GM23338 (cell line): ENCODE results near the gene MCU. TPM values are rescaled to one million over a fixed set of nuclear protein-coding genes. Genes with fewer than 3 reads are reported as not detected.
"Not testable (repeated sequence)": the region's sequence is repeated elsewhere in the genome, so short reads cannot be mapped to it uniquely, and the experiment has no call there.

Experiments
- ATAC-seq: fragments of 200-7000 bp; cut with Tn5 transposase; 3 replicates; pipeline ENCODE4 v1.9.1; 2020
- DNase-seq: peaks from one replicate; pipeline ENCODE4 v3.0.0-alpha.2; 2015; ENCODE audit warnings: low spot score
- H2AFZ ChIP-seq: fragments of 200-600 bp; sonication (generic); 2 replicates; pipeline ENCODE4 v1.8.0; 2016; ENCODE audit warnings: antibody characterized with exemption, mild to moderate bottlenecking, moderate library complexity
- H3F3A ChIP-seq: fragments of 200-600 bp; sonication (generic); replicated peaks from 2 replicates; pipeline ENCODE4 v1.8.0; 2017; ENCODE audit warnings: antibody characterized with exemption, mixed run types, low read depth
- H3K27ac ChIP-seq: fragments of 200-600 bp; sonication (generic); 2 replicates; pipeline ENCODE4 v1.6.1; 2016; ENCODE audit warnings: low read depth
- H3K27me3 ChIP-seq: fragments of 200-600 bp; sonication (generic); 2 replicates; pipeline ENCODE4 v1.8.0; 2016; ENCODE audit warnings: mild to moderate bottlenecking, mixed run types, moderate library complexity; ENCODE audit not compliant: insufficient read depth
- H3K36me3 ChIP-seq: fragments of 200-600 bp; sonication (generic); 2 replicates; pipeline ENCODE4 v1.8.0; 2016; ENCODE audit warnings: mild to moderate bottlenecking; ENCODE audit not compliant: insufficient read depth
- H3K4me1 ChIP-seq: fragments of 200-600 bp; sonication (generic); 2 replicates; pipeline ENCODE4 v1.8.0; 2016; ENCODE audit warnings: mild to moderate bottlenecking, moderate library complexity; ENCODE audit not compliant: insufficient read depth
- H3K4me2 ChIP-seq: fragments of 200-600 bp; sonication (generic); 2 replicates; pipeline ENCODE4 v1.7.1; 2017; ENCODE audit warnings: mixed run types
- H3K4me3 ChIP-seq: fragments of 200-600 bp; sonication (generic); 2 replicates; pipeline ENCODE4 v1.6.1; 2016; ENCODE audit warnings: mixed run types
- H3K79me2 ChIP-seq: fragments of 200-600 bp; sonication (generic); replicated peaks from 2 replicates; pipeline ENCODE4 v1.8.0; 2017; ENCODE audit warnings: mild to moderate bottlenecking; ENCODE audit not compliant: insufficient read depth
- H3K9me2 ChIP-seq: fragments of 200-600 bp; sonication (generic); 2 replicates; pipeline ENCODE4 v1.8.0; 2017; ENCODE audit not compliant: insufficient read depth
- H4K20me1 ChIP-seq: fragments of 200-600 bp; sonication (generic); replicated peaks from 2 replicates; pipeline ENCODE4 v1.8.0; 2017; ENCODE audit warnings: mild to moderate bottlenecking; ENCODE audit not compliant: insufficient read depth
- H3K27ac Mint-ChIP-seq: 2 replicates; pipeline ENCODE4 v1.8.0; 2020; ENCODE audit warnings: inconsistent platforms, mild to moderate bottlenecking, moderate library complexity, mixed read lengths
- H3K27me3 Mint-ChIP-seq: 3 replicates; pipeline ENCODE4 v1.8.0; 2022; ENCODE audit warnings: low read depth, mild to moderate bottlenecking, moderate library complexity, mixed read lengths, inconsistent platforms; ENCODE audit not compliant: insufficient read depth, poor library complexity
- H3K36me3 Mint-ChIP-seq: 3 replicates; pipeline ENCODE4 v1.8.0; 2021; ENCODE audit warnings: low read depth, mild to moderate bottlenecking, inconsistent platforms, moderate library complexity, mixed read lengths
- H3K4me1 Mint-ChIP-seq: 3 replicates; pipeline ENCODE4 v1.8.0; 2020; ENCODE audit warnings: mild to moderate bottlenecking, inconsistent platforms, mixed read lengths
- H3K4me3 Mint-ChIP-seq: 3 replicates; pipeline ENCODE4 v1.8.0; 2021; ENCODE audit warnings: moderate library complexity, mild to moderate bottlenecking, inconsistent platforms, mixed read lengths
- H3K9me3 Mint-ChIP-seq: 3 replicates; pipeline ENCODE4 v1.8.0; 2020; ENCODE audit warnings: moderate library complexity, mild to moderate bottlenecking, inconsistent platforms, mixed read lengths
- CREB1 ChIP-seq: fragments of 250-450 bp; sonication (Bioruptor Pico); IDR thresholded peaks from 2 replicates; pipeline ENCODE4 v1.5.0; 2020; ENCODE audit warnings: low read depth, mild to moderate bottlenecking, moderate library complexity
- JUNB ChIP-seq: IDR thresholded peaks from one replicate; pipeline ENCODE4 v1.6.1; 2016; ENCODE audit warnings: antibody characterized with exemption; ENCODE audit not compliant: unreplicated experiment
- NANOG ChIP-seq: IDR thresholded peaks from 2 replicates; pipeline ENCODE4 v1.6.1; 2016; ENCODE audit warnings: antibody characterized with exemption, borderline replicate concordance
- REST ChIP-seq: IDR thresholded peaks from one replicate; pipeline ENCODE4 v1.6.1; 2018; ENCODE audit warnings: antibody characterized with exemption; ENCODE audit not compliant: unreplicated experiment
- ZNF114 ChIP-seq: fragments of 250-450 bp; sonication (Bioruptor Pico); IDR thresholded peaks from 2 replicates; pipeline ENCODE4 v1.5.0; 2020; ENCODE audit warnings: mild to moderate bottlenecking, moderate library complexity
- ZNF331 ChIP-seq: fragments of 250-450 bp; sonication (Bioruptor Pico); IDR thresholded peaks from 2 replicates; pipeline ENCODE4 v1.5.0; 2020; ENCODE audit warnings: low read depth, mild to moderate bottlenecking, moderate library complexity
- polyA plus RNA-seq: library from polyadenylated mRNA; unstranded; fragments of >200 nt; fragmentation: Nextera tagmentation; extraction: Ambion mirVana; gene quantifications from 2 replicates; pipeline ENCODE4 v1.2.1, GENCODE V29; 2016
- total RNA-seq: library from RNA; depleted of rRNA; stranded (reverse); fragments of >200 nt; shearing (Covaris generic); gene quantifications from 2 replicates; pipeline ENCODE4 v1.2.3, GENCODE V29; 2014
- TF ChIP-seq, protein P1 (sequence below): IDR thresholded peaks from 2 replicates; pipeline ENCODE4 v1.6.1; 2016; ENCODE audit warnings: antibody characterized with exemption

The MCU gene
- total and polyA plus RNA-seq, 2 experiments from 2014 or later, result 41.8 to 68.2 TPM

DNA sequence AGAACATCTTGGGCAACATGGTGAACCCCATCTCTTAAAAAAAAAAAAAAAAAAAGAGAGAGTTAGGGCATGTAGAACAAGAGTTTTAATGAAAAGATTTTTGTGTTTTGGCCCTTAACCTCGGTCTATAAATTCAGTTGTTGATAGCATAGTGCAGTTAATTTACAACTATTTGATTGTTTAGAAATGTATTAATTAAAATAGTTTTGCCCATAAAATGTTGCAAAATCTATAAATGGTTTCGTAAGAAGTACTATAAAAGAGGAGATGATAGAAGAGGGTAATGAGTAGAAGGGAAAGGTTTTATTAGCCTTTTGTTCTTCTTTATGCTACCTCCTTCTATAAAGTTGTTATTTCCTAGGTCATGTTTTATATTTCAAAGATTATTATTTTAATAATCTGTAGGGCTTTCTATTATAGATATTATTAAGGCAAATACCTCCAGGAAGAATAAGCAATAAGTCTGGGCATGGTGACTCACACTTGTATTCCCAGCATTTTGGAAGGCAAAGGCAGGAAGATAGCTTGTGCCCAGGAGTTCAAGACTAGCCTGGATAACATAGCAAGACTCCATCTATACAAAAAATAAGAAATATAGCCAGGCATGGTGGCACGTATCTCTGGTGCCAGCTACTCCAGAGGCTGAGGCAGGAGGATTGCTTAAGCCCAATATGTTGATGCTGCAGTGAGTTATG is 73.3 kb downstream of the MCU start (continued):
- TF ChIP-seq JUNB (no peak), NANOG (no peak), CREB1 (no peak), ZNF114 (no peak), ZNF331 (no peak), REST (no peak)
- TF ChIP-seq, protein P1, sequence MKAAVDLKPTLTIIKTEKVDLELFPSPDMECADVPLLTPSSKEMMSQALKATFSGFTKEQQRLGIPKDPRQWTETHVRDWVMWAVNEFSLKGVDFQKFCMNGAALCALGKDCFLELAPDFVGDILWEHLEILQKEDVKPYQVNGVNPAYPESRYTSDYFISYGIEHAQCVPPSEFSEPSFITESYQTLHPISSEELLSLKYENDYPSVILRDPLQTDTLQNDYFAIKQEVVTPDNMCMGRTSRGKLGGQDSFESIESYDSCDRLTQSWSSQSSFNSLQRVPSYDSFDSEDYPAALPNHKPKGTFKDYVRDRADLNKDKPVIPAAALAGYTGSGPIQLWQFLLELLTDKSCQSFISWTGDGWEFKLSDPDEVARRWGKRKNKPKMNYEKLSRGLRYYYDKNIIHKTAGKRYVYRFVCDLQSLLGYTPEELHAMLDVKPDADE, result no peak

DNA sequence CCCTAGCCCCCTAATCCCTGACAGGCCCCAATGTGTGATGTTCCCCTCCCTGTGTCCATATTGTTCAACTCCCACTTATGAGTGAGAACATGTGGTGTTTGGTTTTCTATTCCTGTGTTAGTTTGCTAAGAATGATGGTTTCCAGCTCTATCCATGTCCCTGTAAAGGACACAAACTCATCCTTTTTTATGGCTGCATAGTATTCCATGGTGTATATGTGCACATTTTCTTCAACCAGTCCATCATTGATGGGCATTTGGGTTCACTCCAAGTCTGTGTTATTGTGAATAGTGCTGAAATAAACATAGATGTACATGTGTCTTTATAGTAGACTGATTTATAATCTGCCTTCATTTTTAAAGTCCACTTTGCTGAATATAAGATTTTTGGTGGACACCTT is 79.3 kb downstream of the MCU start:
- H3K9me3 Mint-ChIP-seq, result peaks cover 20% of the 10 kb centered on the region
- not testable (repeated sequence) for H3K27ac Mint-ChIP-seq

DNA sequence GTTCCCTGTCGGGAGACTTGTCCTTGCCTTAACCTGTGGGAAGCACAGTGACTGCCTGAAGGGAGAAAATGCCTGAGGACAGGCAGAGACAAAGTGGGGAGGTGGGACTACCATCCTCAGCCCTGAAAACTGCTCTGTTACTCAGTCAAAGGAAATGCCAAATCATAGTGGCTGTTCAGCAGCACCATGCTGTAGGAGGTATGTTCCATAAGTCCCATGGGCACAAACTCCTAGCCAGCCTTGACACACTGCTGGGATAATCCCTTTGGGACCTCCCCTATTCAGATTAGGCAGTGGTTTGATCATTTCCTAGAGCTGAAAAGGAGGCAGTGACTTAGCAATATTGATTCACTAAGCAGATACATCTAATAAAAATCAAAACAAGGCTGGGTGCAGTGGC is 80.1 kb downstream of the MCU start:
- peaks cover 35% of the 10 kb centered on the region for H3K36me3 Mint-ChIP-seq
- Histone ChIP-seq H3K9me2 (no peaks in the 10 kb centered on the region), H3K79me2 (peaks cover 39% of the 10 kb centered on the region), H3K4me2 (no peak overlapping the region), H3K27me3 (no peaks in the 10 kb centered on the region), H3F3A (no peaks in the 10 kb centered on the region), H3K4me3 (no peak overlapping the region), H3K36me3 (no peaks in the 10 kb centered on the region), H3K4me1 (peaks cover 10% of the 10 kb centered on the region; the same call in 1 of the 2 replicates), H2AFZ (no peak overlapping the region), H3K27ac (no peak overlapping the region; the same call in 1 of the 2 replicates), H4K20me1 (no peaks in the 10 kb centered on the region)
- no peak for TF ChIP-seq CREB1
- H3K27ac Mint-ChIP-seq, result peak overlapping the region; percentile 82
- H3K9me3 Mint-ChIP-seq, result peaks cover 23% of the 10 kb centered on the region
- no peak overlapping the region for H3K4me3 Mint-ChIP-seq
- no peaks in the 10 kb centered on the region for H3K27me3 Mint-ChIP-seq
- H3K4me1 Mint-ChIP-seq, result peaks cover 7% of the 10 kb centered on the region; the same call in 2 of the 3 replicates
- no peak for DNase-seq
- peak; percentile 53 for ATAC-seq

More for the DNA sequence above, 79.3 kb downstream of the MCU start:
- Histone ChIP-seq H3K4me1 (peaks cover 10% of the 10 kb centered on the region; the same call in 1 of the 2 replicates), H3K79me2 (peaks cover 47% of the 10 kb centered on the region)
- H3F3A ChIP-seq, H3K36me3 ChIP-seq, H3K4me3 Mint-ChIP-seq, H3K4me1 Mint-ChIP-seq, H3K4me2 ChIP-seq, H3K4me3 ChIP-seq, H3K9me2 ChIP-seq, H4K20me1 ChIP-seq, H2AFZ ChIP-seq, DNase-seq, H3K27me3 Mint-ChIP-seq, H3K27ac ChIP-seq, H3K27me3 ChIP-seq, ATAC-seq: not testable (repeated sequence)
- peaks cover 32% of the 10 kb centered on the region for H3K36me3 Mint-ChIP-seq
